ENCODE measurements around the gene LMX1A. TPM values are rescaled to one million over a fixed set of nuclear protein-coding genes. Genes with fewer than 3 reads are reported as not detected.

Gene LMX1A
- polyA plus RNA-seq, 1 donor from 2014 or later = 0.47 TPM

DNA sequence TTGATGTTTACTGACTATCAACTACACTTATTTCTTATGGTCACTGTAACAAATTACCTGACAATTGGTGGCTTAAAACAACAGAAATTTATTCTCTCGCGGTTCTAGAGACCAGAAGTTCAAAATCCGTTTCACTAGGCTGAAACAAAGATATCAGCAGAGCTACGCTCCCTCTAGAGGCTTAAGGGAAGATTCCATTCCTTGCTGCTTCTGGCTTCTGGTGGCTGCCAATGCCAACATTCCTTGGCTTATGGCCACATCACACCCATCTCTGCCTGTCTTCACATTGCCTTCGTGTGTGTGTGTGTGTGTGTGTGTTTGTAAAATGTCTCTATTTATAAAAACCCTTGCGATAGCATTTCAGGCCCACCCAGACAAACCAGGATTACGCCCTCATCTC, 66.4 kb downstream of the LMX1A start:
- H4K20me1 ChIP-seq (ENCODE audit: insufficient read depth) = no peaks in the 10 kb centered on the region
- H3K9me2 ChIP-seq (ENCODE audit: insufficient read depth, low read length) = no peaks in the 10 kb centered on the region
- no peak for TF ChIP-seq REST (IDR thresholded peaks at IDR 0.05; ENCODE audit: borderline replicate concordance)
- no peak for TF ChIP-seq RAD21 (conservative IDR thresholded peaks at IDR 0.05)
- TF ChIP-seq, protein P1, sequence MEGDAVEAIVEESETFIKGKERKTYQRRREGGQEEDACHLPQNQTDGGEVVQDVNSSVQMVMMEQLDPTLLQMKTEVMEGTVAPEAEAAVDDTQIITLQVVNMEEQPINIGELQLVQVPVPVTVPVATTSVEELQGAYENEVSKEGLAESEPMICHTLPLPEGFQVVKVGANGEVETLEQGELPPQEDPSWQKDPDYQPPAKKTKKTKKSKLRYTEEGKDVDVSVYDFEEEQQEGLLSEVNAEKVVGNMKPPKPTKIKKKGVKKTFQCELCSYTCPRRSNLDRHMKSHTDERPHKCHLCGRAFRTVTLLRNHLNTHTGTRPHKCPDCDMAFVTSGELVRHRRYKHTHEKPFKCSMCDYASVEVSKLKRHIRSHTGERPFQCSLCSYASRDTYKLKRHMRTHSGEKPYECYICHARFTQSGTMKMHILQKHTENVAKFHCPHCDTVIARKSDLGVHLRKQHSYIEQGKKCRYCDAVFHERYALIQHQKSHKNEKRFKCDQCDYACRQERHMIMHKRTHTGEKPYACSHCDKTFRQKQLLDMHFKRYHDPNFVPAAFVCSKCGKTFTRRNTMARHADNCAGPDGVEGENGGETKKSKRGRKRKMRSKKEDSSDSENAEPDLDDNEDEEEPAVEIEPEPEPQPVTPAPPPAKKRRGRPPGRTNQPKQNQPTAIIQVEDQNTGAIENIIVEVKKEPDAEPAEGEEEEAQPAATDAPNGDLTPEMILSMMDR (IDR thresholded peaks at IDR 0.05; ENCODE audit: poor library complexity, severe bottlenecking) = no peak
- TF ChIP-seq TAF1 (IDR thresholded peaks at IDR 0.05; ENCODE audit: low read depth) = no peak
- no peak for TF ChIP-seq POLR2AphosphoS5 (IDR thresholded peaks at IDR 0.05)
- TF ChIP-seq MXI1 (conservative IDR thresholded peaks at IDR 0.05; ENCODE audit: poor library complexity, severe bottlenecking) = no peak
- TF ChIP-seq SMC3 (conservative IDR thresholded peaks at IDR 0.05; ENCODE audit: poor library complexity) = no peak
- no peak for TF ChIP-seq EZH2 (IDR thresholded peaks at IDR 0.05; ENCODE audit: borderline replicate concordance, insufficient read depth, low read length, poor library complexity, severe bottlenecking)
- no peak for TF ChIP-seq EP300 (conservative IDR thresholded peaks at IDR 0.05; ENCODE audit: poor library complexity, severe bottlenecking)

GRCh38 chr1:165289556-165289955, 67.0 kb downstream of the LMX1A start:
- Histone ChIP-seq H3K36me3 (ENCODE audit: insufficient read depth, low read length) (no peaks in the 10 kb centered on the region), H3K9me3 (ENCODE audit: low read length) (peaks cover 3% of the 10 kb centered on the region), H3K27me3 (ENCODE audit: insufficient read depth, low read depth, low read length) (no peaks in the 10 kb centered on the region), H2AFZ (ENCODE audit: low read depth, low read length) (no peak overlapping the region), H3K4me3 (ENCODE audit: low read length) (no peak overlapping the region), H3K4me2 (ENCODE audit: low read length) (no peak overlapping the region), H3F3A (ENCODE audit: insufficient read depth, low read length, poor library complexity, severe bottlenecking) (no peaks in the 10 kb centered on the region), H3K27ac (ENCODE audit: low read length) (no peak overlapping the region), H3K79me2 (replicated peaks; ENCODE audit: insufficient read depth, low read length) (no peaks in the 10 kb centered on the region), H3K9ac (ENCODE audit: low read length) (no peak overlapping the region), H3K9me2 (ENCODE audit: insufficient read depth, low read length) (no peaks in the 10 kb centered on the region), H4K20me1 (ENCODE audit: insufficient read depth) (no peaks in the 10 kb centered on the region)
- TF ChIP-seq TAF1 (IDR thresholded peaks at IDR 0.05; ENCODE audit: low read depth) = no peak
- TF ChIP-seq MXI1 (conservative IDR thresholded peaks at IDR 0.05; ENCODE audit: poor library complexity, severe bottlenecking) = no peak
- TF ChIP-seq EZH2 (IDR thresholded peaks at IDR 0.05; ENCODE audit: borderline replicate concordance, insufficient read depth, low read length, poor library complexity, severe bottlenecking) = no peak
- no peak for TF ChIP-seq POLR2AphosphoS5 (IDR thresholded peaks at IDR 0.05)
- TF ChIP-seq, protein P1 (IDR thresholded peaks at IDR 0.05; ENCODE audit: poor library complexity, severe bottlenecking) = no peak
- TF ChIP-seq RAD21 (conservative IDR thresholded peaks at IDR 0.05) = no peak
- no peak for TF ChIP-seq REST (IDR thresholded peaks at IDR 0.05; ENCODE audit: borderline replicate concordance)
- no peak for TF ChIP-seq EP300 (conservative IDR thresholded peaks at IDR 0.05; ENCODE audit: poor library complexity, severe bottlenecking)
- TF ChIP-seq SMC3 (conservative IDR thresholded peaks at IDR 0.05; ENCODE audit: poor library complexity) = no peak

More for the DNA sequence above, 66.4 kb downstream of the LMX1A start:
- Histone ChIP-seq H3K9me3 (ENCODE audit: low read length) (peaks cover 3% of the 10 kb centered on the region), H3K27me3 (ENCODE audit: insufficient read depth, low read depth, low read length) (no peaks in the 10 kb centered on the region), H3K27ac (ENCODE audit: low read length) (no peak overlapping the region), H3K4me2 (ENCODE audit: low read length) (no peak overlapping the region), H3K79me2 (replicated peaks; ENCODE audit: insufficient read depth, low read length) (no peaks in the 10 kb centered on the region), H2AFZ (ENCODE audit: low read depth, low read length) (no peak overlapping the region), H3F3A (ENCODE audit: insufficient read depth, low read length, poor library complexity, severe bottlenecking) (no peaks in the 10 kb centered on the region), H3K9ac (ENCODE audit: low read length) (no peak overlapping the region), H3K4me3 (ENCODE audit: low read length) (no peak overlapping the region), H3K36me3 (ENCODE audit: insufficient read depth, low read length) (no peaks in the 10 kb centered on the region)

Data from neural cell (in vitro differentiated cells).